WTC11 (cell line): ENCODE measurements around the gene EPHA4. TPM values are rescaled to one million over a fixed set of nuclear protein-coding genes. Genes with fewer than 3 reads are reported as not detected.

Experiments used
- ATAC-seq: fragments of 200-7000 bp; cut with Tn5 transposase; 2 replicates; pipeline ENCODE4 v1.10.0; 2021; ENCODE audit warnings: mild to moderate bottlenecking, moderate library complexity
- CTCF ChIA-PET: fragments of 300-600 bp; sonication (Branson Sonifier 250); formaldehyde crosslinking; loops from one replicate; lab custom pipeline; 2021; ENCODE audit warnings: antibody characterized with exemption; lab: Charles Lee
- POLR2A ChIA-PET: fragments of 350-600 bp; sonication (Branson Sonifier 250); formaldehyde crosslinking; loops from one replicate; lab custom pipeline; 2021; ENCODE audit warnings: antibody characterized with exemption; lab: Charles Lee
- DNase-seq: peaks from one replicate; pipeline ENCODE4 v3.0.0; 2021; ENCODE audit warnings: low spot score
- H3K27ac Mint-ChIP-seq: 2 replicates; pipeline ENCODE4 v1.8.0; 2021; ENCODE audit warnings: mixed read lengths
- H3K27me3 Mint-ChIP-seq: 2 replicates; pipeline ENCODE4 v1.8.0; 2021; ENCODE audit warnings: low read depth, mild to moderate bottlenecking, moderate library complexity, mixed read lengths
- H3K36me3 Mint-ChIP-seq: 2 replicates; pipeline ENCODE4 v1.8.0; 2021; ENCODE audit warnings: mixed read lengths
- H3K4me1 Mint-ChIP-seq: 2 replicates; pipeline ENCODE4 v1.8.0; 2022; ENCODE audit warnings: mixed read lengths
- H3K4me3 Mint-ChIP-seq: 2 replicates; pipeline ENCODE4 v1.8.0; 2021; ENCODE audit warnings: mild to moderate bottlenecking, moderate library complexity, mixed read lengths
- H3K9me3 Mint-ChIP-seq: 2 replicates; pipeline ENCODE4 v1.8.0; 2021; ENCODE audit warnings: mixed read lengths
- AR ChIP-seq: fragments of 250-450 bp; sonication (Bioruptor Pico); IDR thresholded peaks from 2 replicates; pipeline ENCODE4 v1.9.0; 2021; ENCODE audit warnings: mild to moderate bottlenecking
- ETV6 ChIP-seq: sonication (generic); formaldehyde crosslinking; IDR thresholded peaks from 2 replicates; pipeline ENCODE4 v1.8.1; 2022; ENCODE audit warnings: mild to moderate bottlenecking, missing genetic modification reagents
- HMGA2 ChIP-seq: fragments of 250-450 bp; sonication (Bioruptor Pico); IDR thresholded peaks from 2 replicates; pipeline ENCODE4 v1.4.0; 2021; ENCODE audit warnings: mild to moderate bottlenecking, moderate library complexity
- IRF1 ChIP-seq: sonication (generic); formaldehyde crosslinking; IDR thresholded peaks from 2 replicates; pipeline ENCODE4 v1.8.0; 2023; ENCODE audit warnings: missing genetic modification reagents
- JAZF1 ChIP-seq: fragments of 250-450 bp; sonication (Bioruptor Pico); IDR thresholded peaks from 2 replicates; pipeline ENCODE4 v1.9.0; 2021; ENCODE audit warnings: moderate library complexity, mild to moderate bottlenecking, inconsistent platforms
- KAT7 ChIP-seq: sonication (generic); formaldehyde crosslinking; IDR thresholded peaks from 2 replicates; pipeline ENCODE4 v1.8.1; 2023; ENCODE audit warnings: missing genetic modification reagents, mild to moderate bottlenecking, borderline replicate concordance
- MAX ChIP-seq: sonication (generic); formaldehyde crosslinking; IDR thresholded peaks from 2 replicates; pipeline ENCODE4 v1.8.0; 2022; ENCODE audit warnings: mild to moderate bottlenecking, missing genetic modification reagents
- MXD4 ChIP-seq: fragments of 250-450 bp; sonication (Bioruptor Pico); IDR thresholded peaks from 2 replicates; pipeline ENCODE4 v1.8.0; 2021; ENCODE audit warnings: mild to moderate bottlenecking, moderate library complexity, borderline replicate concordance
- NFATC4 ChIP-seq: fragments of 250-450 bp; sonication (Bioruptor Pico); IDR thresholded peaks from 2 replicates; pipeline ENCODE4 v1.9.0; 2021; ENCODE audit warnings: mild to moderate bottlenecking
- RELA ChIP-seq: sonication (generic); formaldehyde crosslinking; IDR thresholded peaks from 2 replicates; pipeline ENCODE4 v1.8.1; 2022; ENCODE audit warnings: missing genetic modification reagents, mild to moderate bottlenecking, borderline replicate concordance
- RORB ChIP-seq: fragments of 250-450 bp; sonication (Bioruptor Pico); IDR thresholded peaks from 2 replicates; pipeline ENCODE4 v1.9.0; 2021; ENCODE audit warnings: mild to moderate bottlenecking
- SMAD4 ChIP-seq: sonication (generic); formaldehyde crosslinking; IDR thresholded peaks from 2 replicates; pipeline ENCODE4 v1.8.0; 2022; ENCODE audit warnings: mild to moderate bottlenecking, missing genetic modification reagents
- SOX15 ChIP-seq: fragments of 250-450 bp; sonication (Bioruptor Pico); IDR thresholded peaks from 2 replicates; pipeline ENCODE4 v1.9.0; 2021; ENCODE audit warnings: mild to moderate bottlenecking
- SP1 ChIP-seq: sonication (generic); formaldehyde crosslinking; conservative IDR thresholded peaks from 2 replicates; pipeline ENCODE4 v1.8.1; 2022; ENCODE audit warnings: missing genetic modification reagents
- TCF7 ChIP-seq: sonication (generic); formaldehyde crosslinking; IDR thresholded peaks from 2 replicates; pipeline ENCODE4 v1.8.0; 2022; ENCODE audit warnings: mild to moderate bottlenecking, low read depth, missing genetic modification reagents, moderate library complexity
- TEAD4 ChIP-seq: sonication (generic); formaldehyde crosslinking; IDR thresholded peaks from 2 replicates; pipeline ENCODE4 v1.8.0; 2022; ENCODE audit warnings: mild to moderate bottlenecking, missing genetic modification reagents
- TP53 ChIP-seq: sonication (generic); formaldehyde crosslinking; IDR thresholded peaks from 2 replicates; pipeline ENCODE4 v1.8.1; 2023; ENCODE audit warnings: mild to moderate bottlenecking, missing genetic modification reagents
- USF2 ChIP-seq: sonication (generic); formaldehyde crosslinking; IDR thresholded peaks from 2 replicates; pipeline ENCODE4 v1.8.1; 2023; ENCODE audit warnings: mild to moderate bottlenecking, missing genetic modification reagents, moderate library complexity
- ZNF219 ChIP-seq: sonication (generic); formaldehyde crosslinking; IDR thresholded peaks from 2 replicates; pipeline ENCODE4 v1.8.0; 2023; ENCODE audit warnings: missing genetic modification reagents, mild to moderate bottlenecking, borderline replicate concordance
- ZNF263 ChIP-seq: sonication (generic); formaldehyde crosslinking; IDR thresholded peaks from 2 replicates; pipeline ENCODE4 v1.8.1; 2022; ENCODE audit warnings: low read depth, mild to moderate bottlenecking, moderate library complexity, missing genetic modification reagents
- ZNF317 ChIP-seq: sonication (generic); formaldehyde crosslinking; IDR thresholded peaks from 2 replicates; pipeline ENCODE4 v1.8.1; 2023; ENCODE audit warnings: low read depth, mild to moderate bottlenecking, moderate library complexity, missing genetic modification reagents, borderline replicate concordance
- ZNF396 ChIP-seq: fragments of 250-450 bp; sonication (Bioruptor Pico); IDR thresholded peaks from 2 replicates; pipeline ENCODE4 v1.8.0; 2021; ENCODE audit warnings: mild to moderate bottlenecking, moderate library complexity, borderline replicate concordance
- ZNF512 ChIP-seq: sonication (generic); formaldehyde crosslinking; IDR thresholded peaks from 2 replicates; pipeline ENCODE4 v1.8.1; 2022; ENCODE audit warnings: missing genetic modification reagents, borderline replicate concordance
- total RNA-seq: library from RNA; stranded (reverse); gene quantifications from 3 replicates; pipeline ENCODE4 v1.2.3, GENCODE V29; 2021

EPHA4 gene
- total RNA-seq, 1 experiment from 2014 or later, result 11.0 TPM

DNA sequence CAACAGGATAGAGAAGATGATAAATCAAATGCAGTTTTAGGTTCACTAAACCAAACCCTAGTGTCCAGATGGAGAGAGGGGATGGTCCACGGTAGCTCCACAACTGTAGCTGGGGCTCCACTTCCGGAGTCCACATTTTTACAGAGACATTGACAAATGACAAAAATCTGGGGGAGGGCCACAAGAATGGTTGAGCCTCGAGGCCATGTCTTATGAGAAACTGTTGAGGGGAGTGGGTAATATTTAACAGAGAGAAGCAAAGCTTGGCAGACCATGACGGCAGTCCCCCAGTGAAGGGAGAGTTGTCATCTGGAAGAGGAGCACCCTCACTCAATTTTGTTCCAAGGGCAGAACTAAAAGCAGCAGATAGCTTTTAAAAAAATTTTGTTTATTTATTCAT is 17.6 kb upstream of the EPHA4 start:
- no peak for ATAC-seq
- no peaks in the 10 kb centered on the region for H3K36me3 Mint-ChIP-seq
- H3K27ac Mint-ChIP-seq, result no peak overlapping the region
- H3K4me1 Mint-ChIP-seq, result peaks cover 17% of the 10 kb centered on the region
- DNase-seq, result no peak
- no peak for TF ChIP-seq TP53
- TF ChIP-seq RELA, result no peak
- no peak for TF ChIP-seq ZNF512
- no peak for TF ChIP-seq ZNF317 (CRISPR knock-in tag)
- TF ChIP-seq AR (CRISPR knock-in tag), result no peak
- TF ChIP-seq SOX15 (CRISPR knock-in tag), result no peak
- no peak for TF ChIP-seq RORB (CRISPR knock-in tag)
- no peak for TF ChIP-seq MXD4
- no peak for TF ChIP-seq KAT7 (CRISPR knock-in tag)
- TF ChIP-seq ZNF396 (CRISPR knock-in tag), result no peak
- TF ChIP-seq IRF1, result no peak
- TF ChIP-seq NFATC4, result no peak
- TF ChIP-seq ZNF219 (CRISPR knock-in tag), result no peak
- ChIA-PET POLR2A (no interaction called here), CTCF (no interaction called here)
- peaks cover 3% of the 10 kb centered on the region; the same call in 1 of the 2 replicates for H3K9me3 Mint-ChIP-seq
- H3K4me3 Mint-ChIP-seq, result no peak overlapping the region
- no peaks in the 10 kb centered on the region for H3K27me3 Mint-ChIP-seq

GRCh38 chr2:221588306-221588985 is 16.3 kb upstream of the EPHA4 start:
- peaks cover 24% of the 10 kb centered on the region for H3K4me1 Mint-ChIP-seq
- H3K27me3 Mint-ChIP-seq, result no peaks in the 10 kb centered on the region
- H3K9me3 Mint-ChIP-seq, result peaks cover 3% of the 10 kb centered on the region; the same call in 1 of the 2 replicates
- no peak overlapping the region for H3K4me3 Mint-ChIP-seq
- H3K27ac Mint-ChIP-seq, result no peak overlapping the region
- no peaks in the 10 kb centered on the region for H3K36me3 Mint-ChIP-seq
- no peak for DNase-seq
- ChIA-PET POLR2A (no interaction called here), CTCF (no interaction called here)
- no peak for ATAC-seq
- TF ChIP-seq KAT7 (CRISPR knock-in tag) (no peak), ZNF219 (CRISPR knock-in tag) (no peak), HMGA2 (CRISPR knock-in tag) (no peak), SP1 (no peak), ZNF512 (no peak), SMAD4 (no peak), ETV6 (CRISPR knock-in tag) (no peak), TEAD4 (CRISPR knock-in tag) (no peak), JAZF1 (CRISPR knock-in tag) (no peak), USF2 (CRISPR knock-in tag) (no peak), ZNF263 (no peak), TCF7 (CRISPR knock-in tag) (no peak), MAX (CRISPR knock-in tag) (no peak), AR (CRISPR knock-in tag) (no peak)
